Measurements from ENCODE around the gene COTL1. TPM values are rescaled to one million over a fixed set of nuclear protein-coding genes. Genes with fewer than 3 reads are reported as not detected.
A peak's percentile ranks its signal among the peaks of the same experiment; 100 is the strongest.

The COTL1 gene, protein sequence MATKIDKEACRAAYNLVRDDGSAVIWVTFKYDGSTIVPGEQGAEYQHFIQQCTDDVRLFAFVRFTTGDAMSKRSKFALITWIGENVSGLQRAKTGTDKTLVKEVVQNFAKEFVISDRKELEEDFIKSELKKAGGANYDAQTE
- total RNA-seq = 122 TPM
- 136 TPM for polyA plus RNA-seq (ENCODE audit: insufficient read depth, low read depth, low replicate concordance)
- long read RNA-seq, donor 1, transcript COTL1-201 (4 exons, 1,843 nt) = major isoform, 75 of 85 reads
- long read RNA-seq, donor 1, transcript COTL1-202 (2 exons, 781 nt) = minor isoform, 5 of 85 reads
- long read RNA-seq, donor 1, partial matches to known transcripts = 5 of 85 reads
- long read RNA-seq, donor 1, other reads (novel, unspliced or antisense) = 0 of 85 reads
- long read RNA-seq, donor 2, transcript COTL1-201 (4 exons, 1,843 nt) = major isoform, 68 of 84 reads
- long read RNA-seq, donor 2, transcript COTL1-202 (2 exons, 781 nt) = minor isoform, 8 of 84 reads
- long read RNA-seq, donor 2, partial matches to known transcripts = 8 of 84 reads
- long read RNA-seq, donor 2, other reads (novel, unspliced or antisense) = 0 of 84 reads
- long read RNA-seq, donor 3, transcript COTL1-201 (4 exons, 1,843 nt) = major isoform, 89 of 95 reads
- long read RNA-seq, donor 3, transcript COTL1-202 (2 exons, 781 nt) = minor isoform, 5 of 95 reads
- long read RNA-seq, donor 3, partial matches to known transcripts = 0 of 95 reads
- long read RNA-seq, donor 3, other reads (novel, unspliced or antisense) = 0 of 95 reads
- long read RNA-seq, donor 4, transcript COTL1-201 (4 exons, 1,843 nt) = major isoform, 66 of 69 reads
- long read RNA-seq, donor 4, partial matches to known transcripts = 0 of 69 reads
- long read RNA-seq, donor 4, other reads (novel, unspliced or antisense) = 0 of 69 reads
- long read RNA-seq, donor 5, partial matches to known transcripts = 0 of 4 reads
- long read RNA-seq, donor 5, other reads (novel, unspliced or antisense) = 0 of 4 reads
- long read RNA-seq, donor 6, transcript COTL1-201 (4 exons, 1,843 nt) = major isoform, 22 of 25 reads
- long read RNA-seq, donor 6, partial matches to known transcripts = 0 of 25 reads
- long read RNA-seq, donor 6, other reads (novel, unspliced or antisense) = 0 of 25 reads
- long read RNA-seq, donor 7, transcript COTL1-201 (4 exons, 1,843 nt) = major isoform, 76 of 148 reads
- long read RNA-seq, donor 7, partial matches to known transcripts = 69 of 148 reads
- long read RNA-seq, donor 7, other reads (novel, unspliced or antisense) = 2 of 148 reads
- long read RNA-seq, donor 8, transcript COTL1-201 (4 exons, 1,843 nt) = major isoform, 52 of 59 reads
- long read RNA-seq, donor 8, transcript COTL1-202 (2 exons, 781 nt) = minor isoform, 6 of 59 reads
- long read RNA-seq, donor 8, partial matches to known transcripts = 0 of 59 reads
- long read RNA-seq, donor 8, other reads (novel, unspliced or antisense) = 0 of 59 reads
- long read RNA-seq, donor 9, transcript COTL1-201 (4 exons, 1,843 nt) = major isoform, 34 of 43 reads
- long read RNA-seq, donor 9, transcript COTL1-202 (2 exons, 781 nt) = minor isoform, 9 of 43 reads
- long read RNA-seq, donor 9, partial matches to known transcripts = 0 of 43 reads
- long read RNA-seq, donor 9, other reads (novel, unspliced or antisense) = 0 of 43 reads
- long read RNA-seq, donor 10, transcript COTL1-201 (4 exons, 1,843 nt) = major isoform, 59 of 69 reads
- long read RNA-seq, donor 10, partial matches to known transcripts = 7 of 69 reads
- long read RNA-seq, donor 10, other reads (novel, unspliced or antisense) = 0 of 69 reads

DNA sequence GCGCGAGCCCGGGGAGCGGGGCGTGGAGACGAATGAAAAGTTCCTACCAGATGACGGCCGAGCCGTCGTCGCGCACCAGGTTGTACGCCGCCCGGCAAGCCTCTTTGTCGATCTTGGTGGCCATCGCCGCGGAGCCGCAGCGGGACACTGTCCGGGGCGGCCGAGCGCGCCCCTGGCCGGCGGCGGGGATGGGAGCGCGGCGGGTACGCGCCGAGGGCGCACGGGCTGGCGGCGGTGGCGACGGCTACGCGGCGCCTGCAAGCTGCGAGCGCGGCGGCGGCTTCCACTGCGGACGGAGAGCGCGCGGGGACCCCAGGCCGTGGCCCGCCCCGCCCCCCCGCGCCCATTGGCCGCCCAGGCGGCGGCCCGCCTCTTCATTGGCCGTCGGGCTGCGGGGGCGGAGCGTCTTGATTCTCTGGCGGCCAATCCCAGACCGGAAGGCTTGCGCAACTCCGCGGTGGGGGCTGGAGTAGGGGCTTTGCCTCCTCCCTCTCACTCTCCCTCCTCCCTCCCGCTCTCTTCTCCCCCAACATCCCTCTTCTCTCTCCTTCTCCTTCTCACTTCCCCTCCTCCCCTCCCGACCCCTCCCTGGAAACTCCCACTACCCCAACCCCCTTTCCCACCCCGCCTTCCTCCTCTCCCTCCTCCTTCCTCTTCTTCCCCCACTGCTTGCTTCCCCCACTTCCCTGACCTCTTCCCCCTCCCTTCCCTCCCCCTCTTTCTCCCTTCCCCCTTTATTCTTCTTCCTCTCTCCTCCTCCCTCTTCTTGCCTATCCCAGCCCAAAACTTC lies at the start of gene COTL1:
TSS of gene COTL1 (minus strand) at position 288 of the 790 bp plus-strand sequence. CDS start at position 124, 164 bp downstream.
- FAIRE-seq = no peak

DNA sequence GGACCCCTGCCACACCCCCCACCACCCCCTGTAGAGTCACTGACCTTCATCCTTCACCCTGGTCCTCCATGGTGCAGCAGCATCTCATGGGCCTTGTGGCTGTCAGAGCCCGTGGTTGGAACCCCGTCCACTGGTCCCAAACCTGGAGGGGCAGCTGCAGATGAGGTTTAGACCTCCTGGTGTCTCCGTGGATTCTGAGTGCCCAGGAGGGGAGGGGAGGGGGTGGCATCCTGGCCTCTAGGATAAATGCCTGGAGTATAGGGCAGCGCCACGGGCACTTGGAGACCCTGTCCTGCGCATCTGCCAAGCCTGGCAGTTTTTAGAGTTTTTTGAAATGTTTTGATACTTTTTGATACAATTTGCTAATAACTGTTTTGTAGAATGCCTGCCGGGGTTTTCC lies 48.0 kb upstream of the COTL1 start:
- Histone ChIP-seq H3K27me3 (ENCODE audit: control insufficient read depth, insufficient read depth, low read length) (no peaks in the 10 kb centered on the region), H3K27ac (ENCODE audit: low read depth in 2 of 2, low read length in 2 of 2) (no peak overlapping the region), H3K4me1 (ENCODE audit: control insufficient read depth in 2 of 3, insufficient read depth in 2 of 3, low read depth in 1 of 3, low read length in 3 of 3) (no peaks in the 10 kb centered on the region), H3K4me3 (ENCODE audit: low read length in 3 of 3) (no peak overlapping the region), H3K36me3 (ENCODE audit: control insufficient read depth in 2 of 3, insufficient read depth in 3 of 3, low read length in 3 of 3) (peaks cover 0 to 50% (median 21%) of the 10 kb centered on the region in 3 donors), H3K9ac (ENCODE audit: low read length in 3 of 3) (no peak overlapping the region), H3K9me3 (ENCODE audit: control insufficient read depth in 2 of 3, insufficient read depth in 1 of 3, low read length in 3 of 3) (no peaks in the 10 kb centered on the region)
- peak in 1 of 5 donors; percentile 43 for DNase-seq
- intact Hi-C loops (cut with DNase I) = no loop called here
- no peak for FAIRE-seq
- TF ChIP-seq, protein P1, sequence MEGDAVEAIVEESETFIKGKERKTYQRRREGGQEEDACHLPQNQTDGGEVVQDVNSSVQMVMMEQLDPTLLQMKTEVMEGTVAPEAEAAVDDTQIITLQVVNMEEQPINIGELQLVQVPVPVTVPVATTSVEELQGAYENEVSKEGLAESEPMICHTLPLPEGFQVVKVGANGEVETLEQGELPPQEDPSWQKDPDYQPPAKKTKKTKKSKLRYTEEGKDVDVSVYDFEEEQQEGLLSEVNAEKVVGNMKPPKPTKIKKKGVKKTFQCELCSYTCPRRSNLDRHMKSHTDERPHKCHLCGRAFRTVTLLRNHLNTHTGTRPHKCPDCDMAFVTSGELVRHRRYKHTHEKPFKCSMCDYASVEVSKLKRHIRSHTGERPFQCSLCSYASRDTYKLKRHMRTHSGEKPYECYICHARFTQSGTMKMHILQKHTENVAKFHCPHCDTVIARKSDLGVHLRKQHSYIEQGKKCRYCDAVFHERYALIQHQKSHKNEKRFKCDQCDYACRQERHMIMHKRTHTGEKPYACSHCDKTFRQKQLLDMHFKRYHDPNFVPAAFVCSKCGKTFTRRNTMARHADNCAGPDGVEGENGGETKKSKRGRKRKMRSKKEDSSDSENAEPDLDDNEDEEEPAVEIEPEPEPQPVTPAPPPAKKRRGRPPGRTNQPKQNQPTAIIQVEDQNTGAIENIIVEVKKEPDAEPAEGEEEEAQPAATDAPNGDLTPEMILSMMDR (IDR thresholded peaks at IDR 0.05; ENCODE audit: borderline replicate concordance, extremely low read depth, insufficient read depth) = no peak

More for the DNA sequence above, at the start of gene COTL1:
- peak; percentile 95 to 99 (median 97) for DNase-seq
- intact Hi-C loops (cut with DNase I) = no loop called here
- Histone ChIP-seq H3K27me3 (ENCODE audit: control insufficient read depth, insufficient read depth, low read length) (no peaks in the 10 kb centered on the region), H3K4me1 (ENCODE audit: control insufficient read depth in 2 of 3, insufficient read depth in 2 of 3, low read depth in 1 of 3, low read length in 3 of 3) (peaks cover 0 to 23% (median 0%) of the 10 kb centered on the region in 3 donors), H3K27ac (ENCODE audit: low read depth in 2 of 2, low read length in 2 of 2) (peak within 1 kb of the TSS; percentile 49 to 61), H3K9me3 (ENCODE audit: control insufficient read depth in 2 of 3, insufficient read depth in 1 of 3, low read length in 3 of 3) (no peaks in the 10 kb centered on the region), H3K4me3 (ENCODE audit: low read length in 3 of 3) (peak within 1 kb of the TSS; percentile 51 to 77 (median 71)), H3K36me3 (ENCODE audit: control insufficient read depth in 2 of 3, insufficient read depth in 3 of 3, low read length in 3 of 3) (no peaks in the 10 kb centered on the region), H3K9ac (ENCODE audit: low read length in 3 of 3) (peak within 1 kb of the TSS; percentile 18 to 60 (median 50))
- TF ChIP-seq, protein P1 (IDR thresholded peaks at IDR 0.05; ENCODE audit: borderline replicate concordance, extremely low read depth, insufficient read depth) = no peak

All from kidney (tissue), 22 donors.